HepG2 (cell line): ENCODE measurements around the gene ZNF804B.

ENCODE experiments used
- ARHGAP35 ChIP-seq: sonication (generic); formaldehyde crosslinking; IDR thresholded peaks from 2 replicates; pipeline ENCODE4 v1.9.0; 2022; ENCODE audit warnings: mild to moderate bottlenecking, inconsistent platforms, moderate library complexity, missing genetic modification reagents, borderline replicate concordance
- FOXJ3 ChIP-seq: sonication (generic); formaldehyde crosslinking; IDR thresholded peaks from 2 replicates; pipeline ENCODE4 v1.4.0; 2020; ENCODE audit warnings: missing genetic modification reagents, mild to moderate bottlenecking, borderline replicate concordance
- FOXP1 ChIP-seq, 2 experiments: fragments of 450-650 bp in 1 of 2; IDR thresholded peaks; 2 replicates each; pipeline ENCODE4 v1.6.1; 2017 to 2018; ENCODE audit warnings: antibody characterized with exemption in 1 of 2
- NFKBIZ ChIP-seq: IDR thresholded peaks from 2 replicates; pipeline ENCODE4 v1.6.1; 2018; ENCODE audit warnings: missing genetic modification reagents, missing compliant biosample characterization
- POLR2A ChIP-seq, 2 experiments: IDR thresholded peaks; 2 replicates each; pipeline ENCODE4 v1.6.1; 2011; ENCODE audit warnings: low read depth in 2 of 2, low read length in 2 of 2, mild to moderate bottlenecking in 1 of 2, moderate library complexity in 1 of 2; ENCODE audit not compliant: insufficient read depth in 1 of 2
- RFX3 ChIP-seq: IDR thresholded peaks from 2 replicates; pipeline ENCODE4 v1.6.1; 2016; ENCODE audit warnings: missing biosample characterization, missing genetic modification reagents
- TAF1 ChIP-seq: sonication (generic); formaldehyde crosslinking; IDR thresholded peaks from 2 replicates; pipeline ENCODE4 v1.4.0; 2020; ENCODE audit warnings: missing genetic modification reagents
- TEAD2 ChIP-seq: sonication (generic); formaldehyde crosslinking; IDR thresholded peaks from 2 replicates; pipeline ENCODE4 v1.9.0; 2021; ENCODE audit warnings: missing genetic modification reagents
- ZSCAN25 ChIP-seq: sonication (generic); formaldehyde crosslinking; IDR thresholded peaks from 2 replicates; pipeline ENCODE4 v1.8.0; 2022; ENCODE audit warnings: mild to moderate bottlenecking, missing genetic modification reagents
- TF ChIP-seq, protein P1 (sequence below): sonication (generic); formaldehyde crosslinking; IDR thresholded peaks from 2 replicates; pipeline ENCODE4 v1.5.0; 2020; ENCODE audit warnings: missing genetic modification reagents
- TF ChIP-seq, protein P2 (sequence below): sonication (generic); formaldehyde crosslinking; IDR thresholded peaks from 2 replicates; pipeline ENCODE4 v1.5.0; 2020; ENCODE audit warnings: mild to moderate bottlenecking, missing genetic modification reagents, moderate library complexity
- TF ChIP-seq, protein P3 (sequence below): sonication (generic); formaldehyde crosslinking; conservative IDR thresholded peaks from 2 replicates; pipeline ENCODE4 v1.4.0; 2020; ENCODE audit warnings: missing genetic modification reagents

DNA sequence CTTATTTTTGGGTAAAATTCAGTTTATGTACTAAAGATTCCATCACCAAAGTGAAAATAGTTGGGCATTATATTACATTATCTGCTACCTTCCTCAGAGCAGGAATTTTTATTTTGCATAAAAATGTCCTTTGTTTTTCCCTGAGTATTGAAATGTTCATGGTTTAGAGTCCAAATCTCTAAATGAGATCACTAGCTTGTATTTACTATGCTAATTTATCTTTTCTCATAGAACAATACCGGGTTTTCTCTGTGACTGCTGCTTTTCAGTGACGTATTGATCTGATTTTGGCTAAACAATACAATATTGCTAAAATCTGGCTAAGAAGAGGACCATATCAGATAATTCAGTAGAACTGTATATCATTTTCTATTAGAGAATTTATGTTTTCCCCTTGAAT, 125.6 kb downstream of the ZNF804B start:
- TF ChIP-seq, protein P1, sequence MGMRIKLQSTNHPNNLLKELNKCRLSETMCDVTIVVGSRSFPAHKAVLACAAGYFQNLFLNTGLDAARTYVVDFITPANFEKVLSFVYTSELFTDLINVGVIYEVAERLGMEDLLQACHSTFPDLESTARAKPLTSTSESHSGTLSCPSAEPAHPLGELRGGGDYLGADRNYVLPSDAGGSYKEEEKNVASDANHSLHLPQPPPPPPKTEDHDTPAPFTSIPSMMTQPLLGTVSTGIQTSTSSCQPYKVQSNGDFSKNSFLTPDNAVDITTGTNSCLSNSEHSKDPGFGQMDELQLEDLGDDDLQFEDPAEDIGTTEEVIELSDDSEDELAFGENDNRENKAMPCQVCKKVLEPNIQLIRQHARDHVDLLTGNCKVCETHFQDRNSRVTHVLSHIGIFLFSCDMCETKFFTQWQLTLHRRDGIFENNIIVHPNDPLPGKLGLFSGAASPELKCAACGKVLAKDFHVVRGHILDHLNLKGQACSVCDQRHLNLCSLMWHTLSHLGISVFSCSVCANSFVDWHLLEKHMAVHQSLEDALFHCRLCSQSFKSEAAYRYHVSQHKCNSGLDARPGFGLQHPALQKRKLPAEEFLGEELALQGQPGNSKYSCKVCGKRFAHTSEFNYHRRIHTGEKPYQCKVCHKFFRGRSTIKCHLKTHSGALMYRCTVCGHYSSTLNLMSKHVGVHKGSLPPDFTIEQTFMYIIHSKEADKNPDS (CRISPR knock-in tag), result no peak
- TF ChIP-seq, protein P2, sequence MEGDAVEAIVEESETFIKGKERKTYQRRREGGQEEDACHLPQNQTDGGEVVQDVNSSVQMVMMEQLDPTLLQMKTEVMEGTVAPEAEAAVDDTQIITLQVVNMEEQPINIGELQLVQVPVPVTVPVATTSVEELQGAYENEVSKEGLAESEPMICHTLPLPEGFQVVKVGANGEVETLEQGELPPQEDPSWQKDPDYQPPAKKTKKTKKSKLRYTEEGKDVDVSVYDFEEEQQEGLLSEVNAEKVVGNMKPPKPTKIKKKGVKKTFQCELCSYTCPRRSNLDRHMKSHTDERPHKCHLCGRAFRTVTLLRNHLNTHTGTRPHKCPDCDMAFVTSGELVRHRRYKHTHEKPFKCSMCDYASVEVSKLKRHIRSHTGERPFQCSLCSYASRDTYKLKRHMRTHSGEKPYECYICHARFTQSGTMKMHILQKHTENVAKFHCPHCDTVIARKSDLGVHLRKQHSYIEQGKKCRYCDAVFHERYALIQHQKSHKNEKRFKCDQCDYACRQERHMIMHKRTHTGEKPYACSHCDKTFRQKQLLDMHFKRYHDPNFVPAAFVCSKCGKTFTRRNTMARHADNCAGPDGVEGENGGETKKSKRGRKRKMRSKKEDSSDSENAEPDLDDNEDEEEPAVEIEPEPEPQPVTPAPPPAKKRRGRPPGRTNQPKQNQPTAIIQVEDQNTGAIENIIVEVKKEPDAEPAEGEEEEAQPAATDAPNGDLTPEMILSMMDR (CRISPR knock-in tag), result no peak
- TF ChIP-seq FOXP1 (IDR thresholded peaks at IDR 0.05) (no peak), FOXP1 (CRISPR knock-in tag; IDR thresholded peaks at IDR 0.05) (no peak), ARHGAP35 (CRISPR knock-in tag) (no peak), NFKBIZ (CRISPR knock-in tag) (no peak), RFX3 (CRISPR knock-in tag) (no peak), FOXJ3 (CRISPR knock-in tag) (no peak), POLR2A (IDR thresholded peaks at IDR 0.05; ENCODE audit: insufficient read depth in 1 of 2, low read depth in 2 of 2, low read length in 2 of 2) (no peak), TEAD2 (CRISPR knock-in tag) (no peak), TAF1 (CRISPR knock-in tag) (no peak), ZSCAN25 (no peak)
- TF ChIP-seq, protein P3, sequence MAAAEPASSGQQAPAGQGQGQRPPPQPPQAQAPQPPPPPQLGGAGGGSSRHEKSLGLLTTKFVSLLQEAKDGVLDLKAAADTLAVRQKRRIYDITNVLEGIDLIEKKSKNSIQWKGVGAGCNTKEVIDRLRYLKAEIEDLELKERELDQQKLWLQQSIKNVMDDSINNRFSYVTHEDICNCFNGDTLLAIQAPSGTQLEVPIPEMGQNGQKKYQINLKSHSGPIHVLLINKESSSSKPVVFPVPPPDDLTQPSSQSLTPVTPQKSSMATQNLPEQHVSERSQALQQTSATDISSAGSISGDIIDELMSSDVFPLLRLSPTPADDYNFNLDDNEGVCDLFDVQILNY (CRISPR knock-in tag), result no peak
